Heart left ventricle (tissue), 16 donors: ENCODE data around the gene P2RY12. TPM values are rescaled to one million over a fixed set of nuclear protein-coding genes. Genes with fewer than 3 reads are reported as not detected.

Source experiments
- ATAC-seq, 4 donors: fragments of 200-7000 bp; cut with Tn5 transposase; one replicate each; pipeline ENCODE4 v1.9.1; 2020 to 2022; ENCODE audit warnings: moderate library complexity in 4 of 4, mild to moderate bottlenecking in 3 of 4, moderate number of reproducible peaks in 1 of 4
- DNase-seq, 5 donors: peaks; one replicate each; pipeline ENCODE4 v3.0.0-alpha.2; 2020
- H3K27ac ChIP-seq, 12 donors: fragments of 200-600 bp; sonication (generic) in 4 of 12; one replicate each; pipeline versions ENCODE4 v1.5.0 to v1.8.0; 2016 to 2022; ENCODE audit warnings: mild to moderate bottlenecking in 2 of 12
- H3K27me3 ChIP-seq, 9 donors: fragments of 200-600 bp; sonication (generic) in 2 of 9; one replicate each; pipeline versions ENCODE4 v1.5.1 to v1.8.0; 2016 to 2022; ENCODE audit warnings: mild to moderate bottlenecking in 3 of 9
- H3K36me3 ChIP-seq, 9 donors: fragments of 200-600 bp; sonication (generic) in 2 of 9; one replicate each; pipeline versions ENCODE4 v1.5.0 to v1.8.0; 2018 to 2022; ENCODE audit warnings: mild to moderate bottlenecking in 2 of 9
- H3K4me1 ChIP-seq, 12 donors: fragments of 200-600 bp; sonication (generic) in 4 of 12; one replicate each; pipeline versions ENCODE4 v1.5.0 to v1.8.0; 2016 to 2022; ENCODE audit warnings: mild to moderate bottlenecking in 3 of 12
- H3K4me3 ChIP-seq, 12 donors: fragments of 200-600 bp; sonication (generic) in 4 of 12; one replicate each; pipeline versions ENCODE4 v1.5.0 to v1.8.0; 2017 to 2022; ENCODE audit warnings: mild to moderate bottlenecking in 9 of 12, moderate library complexity in 4 of 12
- H3K9me3 ChIP-seq, 12 donors: fragments of 200-600 bp; sonication (generic) in 4 of 12; one replicate each; pipeline versions ENCODE4 v1.5.0 to v1.8.0; 2016 to 2022; ENCODE audit warnings: mild to moderate bottlenecking in 1 of 12
- CTCF ChIP-seq, 12 donors: fragments of 200-600 bp; sonication (generic) in 4 of 12; IDR thresholded peaks; one replicate each; pipeline versions ENCODE4 v1.5.0 to v1.8.0; 2018 to 2022; ENCODE audit warnings: antibody characterized with exemption in 12 of 12, mild to moderate bottlenecking in 5 of 12
- POLR2A ChIP-seq, 2 donors: fragments of 450-650 bp; IDR thresholded peaks; one replicate each; pipeline ENCODE4 v1.6.1; 2017; ENCODE audit warnings: antibody characterized with exemption in 2 of 2, mild to moderate bottlenecking in 2 of 2, moderate library complexity in 2 of 2
- WGBS, 4 donors: extraction: QIAGEN DNeasy Blood & Tissue Kit in 2 of 4; methylation state at CpG; one replicate each; pipeline versions ENCODE4 v1.1.5 to v1.1.7; 2013 to 2018; 5-methylcytosine and 5-hydroxymethylcytosine counted together
- intact Hi-C, 10 donors: fragments of 100-400 bp; cut with DNase I; formaldehyde crosslinking; loops; one replicate each; pipeline versions ENCODE4 v1.11.1 to v1.14.2; 2022
- polyA plus RNA-seq, 2 donors: library from polyadenylated mRNA; stranded (reverse); fragments of 200-250 nt; gene quantifications; one replicate each; pipeline ENCODE4 v1.2.3, GENCODE V29; 2013
- total RNA-seq, 9 donors: library from RNA; depleted of rRNA in 2 of 9; stranded (reverse); fragments of >200 nt in 2 of 9; fragmentation: NEBNext Ultra II Directional in 3 of 9; extraction: Animal tissue kit (Norgen Biotek cat#: 25700) in 3 of 9; gene quantifications; one replicate each; pipeline versions ENCODE4 v1.1.0 to v1.2.4, GENCODE V29; 2016 to 2023
- donor health status: ischemic (EF 13 %, LVEDD 7.1; RV severe dilation, severe dysfunction).
- donor health status: healthy with polysubstance abuse.
- donor health status: DM: no; HTN: yes; CAD: no.
- donor health status: DM: no; HTN: no; CAD: no.
- donor health status: ischemic (EF 25% LVEDD 6.9; RV normal size, moderate dysfunction).
- donor health status: ischemic (EF 25% LVEDD 5.7; RV mildly dilated, moderate dysfunction).
- donor health status: healthy.
- donor health status: DM: yes; HTN: yes; CAD: no.
- donor health status: ischemic (EF 35%, LVEDD 5.7; RV mildly dilated, moderate dysfunction).
- donor health status: nonischemic (EF 11% LVEDD 7.7; RV severe dilation, severe dysfunction).
- donor health status: DM: yes; HTN: yes; CAD: no.
- donor health status: PGD.
- donor health status: ischemic (EF 29% LVEDD 5.4; RV normal size, mild dysfunction).
- donor health status: nonischemic (EF 23%, LVEDD 6.1; RV moderate dilation, normal function).

P2RY12 gene
- total and polyA plus RNA-seq, 11 donors = 0.26 to 3.4 (median 0.56) TPM

- no peak for ATAC-seq
- intact Hi-C loops = no loop called here
- no peak for DNase-seq
- Histone ChIP-seq H3K36me3 (no peaks in the 10 kb centered on the region), H3K9me3 (no peaks in the 10 kb centered on the region), H3K27ac (peak overlapping the region in 1 of 12 donors; percentile 57), H3K4me3 (no peak overlapping the region), H3K27me3 (no peaks in the 10 kb centered on the region), H3K4me1 (peaks cover 0 to 27% (median 0%) of the 10 kb centered on the region in 12 donors)
- WGBS, 4 donors = 87 to 91% (median 89%) methylated on average over 7 of the region's 7 CpGs
- no peak for TF ChIP-seq CTCF (IDR thresholded peaks at IDR 0.05)
- no peak for TF ChIP-seq POLR2A (IDR thresholded peaks at IDR 0.05)
Measured at GRCh38 chr3:151318991-151319390, 65.6 kb downstream of the P2RY12 start.

GRCh38 chr3:151318313-151318712 lies 66.2 kb downstream of the P2RY12 start:
- DNase-seq (no peak), ATAC-seq (no peak)
- Histone ChIP-seq H3K9me3 (no peaks in the 10 kb centered on the region), H3K4me3 (no peak overlapping the region), H3K27me3 (no peaks in the 10 kb centered on the region), H3K27ac (peak overlapping the region in 1 of 12 donors; percentile 57), H3K36me3 (no peaks in the 10 kb centered on the region), H3K4me1 (peaks cover 0 to 27% (median 0%) of the 10 kb centered on the region in 12 donors)
- intact Hi-C loops = no loop called here
- TF ChIP-seq CTCF (IDR thresholded peaks at IDR 0.05) (no peak), POLR2A (IDR thresholded peaks at IDR 0.05) (no peak)

GRCh38 chr3:151316267-151316991 lies 68.1 kb downstream of the P2RY12 start, which contains the start of gene GPR87:
TSS of gene GPR87 (minus strand) at chr3:151316820. CDS start at chr3:151300100, 16,720 bp downstream.
- ATAC-seq (no peak), DNase-seq (no peak)
- H3K27me3 ChIP-seq = no peaks in the 10 kb centered on the region
- no peak within 1 kb of the TSS for H3K27ac ChIP-seq
- TF ChIP-seq POLR2A (IDR thresholded peaks at IDR 0.05) = no peak
- TF ChIP-seq CTCF (IDR thresholded peaks at IDR 0.05) = no peak
- no peak within 1 kb of the TSS for H3K4me3 ChIP-seq
- intact Hi-C loops = no loop called here
- no peaks in the 10 kb centered on the region for H3K36me3 ChIP-seq
- H3K9me3 ChIP-seq = no peaks in the 10 kb centered on the region
- peaks cover 0 to 18% (median 0%) of the 10 kb centered on the region in 12 donors for H3K4me1 ChIP-seq
- 76 to 79% (median 77%) methylated on average over 7 of the region's 7 CpGs for WGBS, 4 donors

GRCh38 chr3:151315846-151316245 lies 68.7 kb downstream of the P2RY12 start:
- Histone ChIP-seq H3K27me3 (no peaks in the 10 kb centered on the region), H3K27ac (no peak overlapping the region), H3K4me3 (no peak overlapping the region), H3K4me1 (peaks cover 0 to 13% (median 0%) of the 10 kb centered on the region in 12 donors), H3K9me3 (no peaks in the 10 kb centered on the region), H3K36me3 (no peaks in the 10 kb centered on the region)
- no peak for ATAC-seq
- DNase-seq = no peak
- intact Hi-C loops = no loop called here
- WGBS, 4 donors = 86 to 94% (median 91%) methylated on average over 2 of the region's 2 CpGs
- no peak for TF ChIP-seq POLR2A (IDR thresholded peaks at IDR 0.05)
- no peak for TF ChIP-seq CTCF (IDR thresholded peaks at IDR 0.05)
